HCT116 (cell line): Measurements from ENCODE around the gene RAPGEF3.

Experiments
- CEBPB ChIP-seq: IDR thresholded peaks from 2 replicates; pipeline ENCODE4 v1.6.1; 2012; ENCODE audit warnings: low read depth
- CTCF ChIP-seq, 3 experiments: fragments of 200-600 bp in 1 of 3; sonication (generic) in 1 of 3; IDR thresholded peaks in 2 of 3; conservative IDR thresholded peaks in 1 of 3; 2 replicates each; pipeline ENCODE4 v1.5.1; 2012 to 2017; ENCODE audit warnings: low read depth in 2 of 3, low read length in 2 of 3, antibody characterized with exemption in 1 of 3, borderline replicate concordance in 1 of 3, control low read depth in 1 of 3, mild to moderate bottlenecking in 1 of 3, mixed read lengths in 1 of 3, mixed run types in 1 of 3, moderate library complexity in 1 of 3; ENCODE audit not compliant: insufficient read depth in 1 of 3
- ELF1 ChIP-seq: IDR thresholded peaks from 2 replicates; pipeline ENCODE4 v1.6.1; 2012; ENCODE audit warnings: low read depth, borderline replicate concordance
- POLR2A ChIP-seq: IDR thresholded peaks from 2 replicates; pipeline ENCODE4 v1.7.0; 2011; ENCODE audit warnings: borderline replicate concordance; ENCODE audit not compliant: insufficient read depth, insufficient read length; ENCODE audit errors: extremely low read depth
- REST ChIP-seq: IDR thresholded peaks from 2 replicates; pipeline ENCODE4 v1.6.1; 2012; ENCODE audit warnings: low read depth
- YY1 ChIP-seq: IDR thresholded peaks from 2 replicates; pipeline ENCODE4 v1.6.1; 2011; ENCODE audit warnings: low read length, low read depth, moderate library complexity, mild to moderate bottlenecking; ENCODE audit not compliant: insufficient replicate concordance; ENCODE audit errors: extremely low read depth

GRCh38 chr12:47714826-47715386 is 43.8 kb downstream of the RAPGEF3 start:
- no peak for TF ChIP-seq CTCF (IDR thresholded peaks at IDR 0.05 in 2 of 3, conservative IDR thresholded peaks at IDR 0.05 in 1 of 3; ENCODE audit: borderline replicate concordance in 1 of 3, insufficient read depth in 1 of 3, low read depth in 2 of 3, low read length in 2 of 3)
- TF ChIP-seq POLR2A: no peak
- TF ChIP-seq REST: no peak
- no peak for TF ChIP-seq YY1
- no peak for TF ChIP-seq ELF1
- no peak for TF ChIP-seq CEBPB
